Suprapubic skin (tissue), 4 donors: ENCODE results near the gene SH2D2A. TPM values are rescaled to one million over a fixed set of nuclear protein-coding genes. Genes with fewer than 3 reads are reported as not detected.

Experiments used
- DNase-seq, 2 donors: peaks; one replicate each; pipeline ENCODE4 v3.0.0-alpha.2; 2019; ENCODE audit warnings: low spot score in 2 of 2
- H3K27ac ChIP-seq: fragments of 200-600 bp; sonication (generic); one replicate; pipeline ENCODE4 v1.5.1; 2019
- H3K27me3 ChIP-seq: fragments of 200-600 bp; sonication (generic); one replicate; pipeline ENCODE4 v1.5.1; 2019
- H3K36me3 ChIP-seq: fragments of 200-600 bp; sonication (generic); one replicate; pipeline ENCODE4 v1.5.1; 2019
- H3K4me1 ChIP-seq: fragments of 200-600 bp; sonication (generic); one replicate; pipeline ENCODE4 v1.5.1; 2019
- H3K4me3 ChIP-seq: fragments of 200-600 bp; sonication (generic); one replicate; pipeline ENCODE4 v1.5.1; 2019; ENCODE audit warnings: mild to moderate bottlenecking
- H3K9me3 ChIP-seq: fragments of 200-600 bp; sonication (generic); one replicate; pipeline ENCODE4 v1.5.1; 2019
- EP300 ChIP-seq: sonication (generic); formaldehyde crosslinking; IDR thresholded peaks from one replicate; pipeline ENCODE4 v1.6.1; 2017; ENCODE audit warnings: antibody characterized with exemption
- POLR2A ChIP-seq, 2 donors: fragments of 450-650 bp; IDR thresholded peaks; one replicate each; pipeline ENCODE4 v1.6.1; 2017; ENCODE audit warnings: antibody characterized with exemption in 2 of 2, mild to moderate bottlenecking in 2 of 2, moderate library complexity in 2 of 2
- POLR2AphosphoS5 ChIP-seq, 3 donors: sonication (generic); formaldehyde crosslinking; IDR thresholded peaks; one replicate each; pipeline ENCODE4 v1.6.1; 2017; ENCODE audit warnings: antibody characterized with exemption in 3 of 3
- WGBS: methylation state at CpG from one replicate; pipeline ENCODE4 v1.1.5; 2018; 5-methylcytosine and 5-hydroxymethylcytosine counted together
- total RNA-seq, 4 donors: library from RNA; depleted of rRNA; stranded (reverse); fragments of >200 nt; gene quantifications; one replicate each; pipeline ENCODE4 v1.1.0, GENCODE V29; 2016
- TF ChIP-seq, protein P1 (sequence below), 2 donors: fragments of 200-600 bp in 1 of 2; fragments of 450-650 bp in 1 of 2; sonication (generic) in 1 of 2; IDR thresholded peaks; one replicate each; pipeline ENCODE4 v1.5.1; 2016 to 2019; ENCODE audit warnings: antibody characterized with exemption in 2 of 2, mild to moderate bottlenecking in 1 of 2, moderate library complexity in 1 of 2

Gene SH2D2A
- total RNA-seq, 4 donors from 2014 or later, result 0.29 to 0.48 TPM; not detected in 2

- Histone ChIP-seq H3K9me3 (no peaks in the 10 kb centered on the region), H3K27me3 (no peaks in the 10 kb centered on the region), H3K4me1 (peaks cover 17% of the 10 kb centered on the region), H3K36me3 (no peaks in the 10 kb centered on the region), H3K4me3 (peak overlapping the region; percentile 52), H3K27ac (no peak overlapping the region)
- DNase-seq, result no peak
- WGBS, result 59% methylated on average over 3 of the region's 7 CpGs
- TF ChIP-seq POLR2A (IDR thresholded peaks at IDR 0.05), result no peak
- TF ChIP-seq, protein P1, sequence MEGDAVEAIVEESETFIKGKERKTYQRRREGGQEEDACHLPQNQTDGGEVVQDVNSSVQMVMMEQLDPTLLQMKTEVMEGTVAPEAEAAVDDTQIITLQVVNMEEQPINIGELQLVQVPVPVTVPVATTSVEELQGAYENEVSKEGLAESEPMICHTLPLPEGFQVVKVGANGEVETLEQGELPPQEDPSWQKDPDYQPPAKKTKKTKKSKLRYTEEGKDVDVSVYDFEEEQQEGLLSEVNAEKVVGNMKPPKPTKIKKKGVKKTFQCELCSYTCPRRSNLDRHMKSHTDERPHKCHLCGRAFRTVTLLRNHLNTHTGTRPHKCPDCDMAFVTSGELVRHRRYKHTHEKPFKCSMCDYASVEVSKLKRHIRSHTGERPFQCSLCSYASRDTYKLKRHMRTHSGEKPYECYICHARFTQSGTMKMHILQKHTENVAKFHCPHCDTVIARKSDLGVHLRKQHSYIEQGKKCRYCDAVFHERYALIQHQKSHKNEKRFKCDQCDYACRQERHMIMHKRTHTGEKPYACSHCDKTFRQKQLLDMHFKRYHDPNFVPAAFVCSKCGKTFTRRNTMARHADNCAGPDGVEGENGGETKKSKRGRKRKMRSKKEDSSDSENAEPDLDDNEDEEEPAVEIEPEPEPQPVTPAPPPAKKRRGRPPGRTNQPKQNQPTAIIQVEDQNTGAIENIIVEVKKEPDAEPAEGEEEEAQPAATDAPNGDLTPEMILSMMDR (IDR thresholded peaks at IDR 0.05), result no peak
- no peak for TF ChIP-seq POLR2AphosphoS5 (IDR thresholded peaks at IDR 0.05)
- no peak for TF ChIP-seq EP300
Observed at GRCh38 chr1:156814571-156815260, 1.9 kb downstream of the SH2D2A start.

- H3K4me1 ChIP-seq, result peaks cover 17% of the 10 kb centered on the region
- no peaks in the 10 kb centered on the region for H3K27me3 ChIP-seq
- H3K27ac ChIP-seq, result no peak overlapping the region
- peak overlapping the region; percentile 52 for H3K4me3 ChIP-seq
- WGBS, result 19% methylated on average over 18 of the region's 60 CpGs
- peak in 1 of 2 donors; percentile 71 for DNase-seq
- TF ChIP-seq, protein P1 (IDR thresholded peaks at IDR 0.05), result peak; percentile 18 to 80
- no peak for TF ChIP-seq POLR2AphosphoS5 (IDR thresholded peaks at IDR 0.05)
- no peaks in the 10 kb centered on the region for H3K9me3 ChIP-seq
- H3K36me3 ChIP-seq, result no peaks in the 10 kb centered on the region
Observed at GRCh38 chr1:156813750-156814570, 2.7 kb downstream of the SH2D2A start.

- WGBS, result 53% methylated on average over 10 of the region's 10 CpGs
- Histone ChIP-seq H3K36me3 (no peaks in the 10 kb centered on the region), H3K4me1 (peaks cover 17% of the 10 kb centered on the region), H3K9me3 (no peaks in the 10 kb centered on the region), H3K27me3 (no peaks in the 10 kb centered on the region), H3K4me3 (peak overlapping the region; percentile 52), H3K27ac (no peak overlapping the region)
- DNase-seq, result no peak
- TF ChIP-seq EP300 (no peak), POLR2A (IDR thresholded peaks at IDR 0.05) (no peak), POLR2AphosphoS5 (IDR thresholded peaks at IDR 0.05) (no peak)
- TF ChIP-seq, protein P1 (IDR thresholded peaks at IDR 0.05), result no peak
Observed at GRCh38 chr1:156813298-156813697, 3.4 kb downstream of the SH2D2A start.

DNA sequence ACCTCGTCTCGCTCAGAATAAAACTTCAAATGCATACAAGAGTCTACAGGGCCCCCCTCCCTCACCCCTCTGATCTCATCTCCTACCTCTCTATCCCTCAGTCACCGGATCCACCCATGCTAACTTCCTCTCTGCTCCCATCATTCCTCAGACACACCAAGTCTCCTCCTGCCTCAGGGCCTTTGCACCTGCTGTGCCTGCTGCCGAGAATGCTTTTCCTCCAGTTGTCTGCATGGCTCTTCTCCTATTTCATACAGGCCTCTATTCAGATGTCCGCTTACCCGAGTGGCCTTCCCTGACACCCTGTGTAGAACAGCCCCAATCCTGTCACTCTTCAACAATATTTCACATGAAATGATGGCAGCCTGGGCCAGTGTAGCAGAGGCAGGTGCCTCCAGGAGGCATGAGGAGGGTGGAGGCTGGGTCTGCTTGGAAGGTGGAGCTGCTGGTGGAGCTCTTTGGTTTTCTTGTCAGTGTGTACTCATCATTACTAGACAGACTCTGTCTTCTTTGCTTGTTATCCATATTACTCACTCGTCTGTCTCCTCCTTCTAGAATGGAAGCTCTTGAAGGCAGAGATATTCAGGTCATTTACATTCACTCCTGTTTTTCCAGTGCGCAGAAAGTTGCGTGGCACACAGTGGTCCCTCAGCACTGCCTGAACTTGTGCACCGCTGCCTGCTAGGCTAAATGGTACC lies 4.2 kb downstream of the SH2D2A start:
- H3K4me3 ChIP-seq, result no peak overlapping the region
- H3K27ac ChIP-seq, result no peak overlapping the region
- H3K36me3 ChIP-seq, result no peaks in the 10 kb centered on the region
- peaks cover 17% of the 10 kb centered on the region for H3K4me1 ChIP-seq
- no peaks in the 10 kb centered on the region for H3K9me3 ChIP-seq
- TF ChIP-seq, protein P1 (IDR thresholded peaks at IDR 0.05), result no peak
- TF ChIP-seq POLR2A (IDR thresholded peaks at IDR 0.05) (no peak), POLR2AphosphoS5 (IDR thresholded peaks at IDR 0.05) (no peak), EP300 (no peak)
- WGBS, result 97% methylated on average over 10 of the region's 10 CpGs
- no peak for DNase-seq
- H3K27me3 ChIP-seq, result no peaks in the 10 kb centered on the region

- Histone ChIP-seq H3K4me3 (no peak overlapping the region), H3K9me3 (no peaks in the 10 kb centered on the region), H3K27me3 (no peaks in the 10 kb centered on the region), H3K4me1 (peaks cover 23% of the 10 kb centered on the region), H3K36me3 (no peaks in the 10 kb centered on the region), H3K27ac (no peak overlapping the region)
- DNase-seq, result no peak
- no peak for TF ChIP-seq POLR2A (IDR thresholded peaks at IDR 0.05)
- no peak for TF ChIP-seq EP300
- no peak for TF ChIP-seq POLR2AphosphoS5 (IDR thresholded peaks at IDR 0.05)
- TF ChIP-seq, protein P1 (IDR thresholded peaks at IDR 0.05), result no peak
- 58% methylated on average over 4 of the region's 4 CpGs for WGBS
Observed at GRCh38 chr1:156811168-156811567, 5.5 kb downstream of the SH2D2A start.
